T-helper 1 cell treated with Interleukin-12 subunit alpha and Interleukin-12 subunit beta and Interleukin-4 antibody, amounts not matched to agents 30 μg/mL and 1 μg/mL, for 36 hours (primary cell): ENCODE results near the gene SEC22A.

Experiments used
- H3K27ac Mint-ChIP-seq: one replicate; pipeline ENCODE4 v1.8.0; 2021; ENCODE audit warnings: mild to moderate bottlenecking, mixed read lengths
- H3K27me3 Mint-ChIP-seq: one replicate; pipeline ENCODE4 v1.8.0; 2021; ENCODE audit warnings: low read depth, mixed read lengths
- H3K36me3 Mint-ChIP-seq: one replicate; pipeline ENCODE4 v1.8.0; 2021; ENCODE audit warnings: low read depth, mixed read lengths
- H3K4me1 Mint-ChIP-seq: one replicate; pipeline ENCODE4 v1.8.0; 2021; ENCODE audit warnings: low read depth, mixed read lengths
- H3K4me3 Mint-ChIP-seq: one replicate; pipeline ENCODE4 v1.8.0; 2021; ENCODE audit warnings: mild to moderate bottlenecking, moderate library complexity, mixed read lengths
- H3K9me3 Mint-ChIP-seq: one replicate; pipeline ENCODE4 v1.8.0; 2021; ENCODE audit warnings: mixed read lengths

SEC22A gene

DNA sequence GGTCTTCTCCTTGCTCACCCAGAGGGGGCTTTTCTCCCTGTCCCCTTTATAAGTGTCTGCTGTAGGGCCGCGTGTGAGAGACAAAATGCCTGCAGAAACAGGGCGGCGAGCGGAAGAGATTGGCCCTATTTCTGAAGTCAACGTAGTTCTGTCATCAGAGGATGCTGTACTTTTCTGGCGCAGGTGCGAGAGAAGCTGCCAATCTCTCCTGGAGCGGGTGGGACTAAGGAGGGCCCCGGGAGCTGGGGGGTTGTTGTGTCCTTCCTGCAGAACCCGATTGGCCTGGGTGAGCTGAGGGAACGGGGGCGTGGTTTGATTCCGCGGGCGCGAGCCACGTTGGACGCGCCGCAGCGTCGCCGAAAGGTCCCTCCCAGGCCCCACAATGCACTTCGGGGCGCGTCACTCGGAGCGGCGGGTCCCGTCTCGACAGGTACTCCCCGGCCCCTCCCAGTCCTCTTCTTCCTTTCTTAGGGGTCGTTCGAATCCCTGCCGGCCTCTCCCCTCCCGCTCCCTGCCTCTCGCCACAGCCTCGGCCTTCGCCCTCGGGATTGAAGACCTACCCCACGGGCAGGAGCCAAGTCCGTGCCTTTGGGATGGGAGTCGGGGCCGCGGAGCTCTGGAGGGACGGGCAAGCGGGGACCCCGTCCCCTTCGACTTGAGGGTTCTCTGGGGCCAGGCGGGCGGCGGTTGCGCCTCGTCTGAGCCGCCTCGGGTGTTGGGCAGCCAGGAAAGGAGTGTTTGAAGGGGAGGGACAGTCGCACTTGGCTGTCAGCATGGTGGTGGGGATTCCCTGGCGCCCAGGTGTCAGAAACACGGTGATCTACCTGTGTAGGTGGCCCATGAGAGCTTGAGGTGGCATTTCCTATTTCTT is at the start of gene SEC22A:
Gene SEC22A, plus strand, starts transcription at position 387 of the 871 bp plus-strand sequence. CDS start 7,275 bp downstream, outside the sequence.
- Mint-ChIP-seq H3K4me1 (peaks cover 19% of the 10 kb centered on the region), H3K4me3 (peak within 1 kb of the TSS; percentile 86), H3K9me3 (no peaks in the 10 kb centered on the region), H3K27ac (peak within 1 kb of the TSS; percentile 96), H3K27me3 (no peaks in the 10 kb centered on the region), H3K36me3 (peaks cover 5% of the 10 kb centered on the region)

GRCh38 chr3:123152687-123153086 is 49.1 kb upstream of the SEC22A start:
- no peaks in the 10 kb centered on the region for H3K4me1 Mint-ChIP-seq
- H3K36me3 Mint-ChIP-seq = peaks cover 38% of the 10 kb centered on the region
- peaks cover 7% of the 10 kb centered on the region for H3K9me3 Mint-ChIP-seq
- no peak overlapping the region for H3K4me3 Mint-ChIP-seq
- no peaks in the 10 kb centered on the region for H3K27me3 Mint-ChIP-seq
- peak overlapping the region; percentile 36 for H3K27ac Mint-ChIP-seq

DNA sequence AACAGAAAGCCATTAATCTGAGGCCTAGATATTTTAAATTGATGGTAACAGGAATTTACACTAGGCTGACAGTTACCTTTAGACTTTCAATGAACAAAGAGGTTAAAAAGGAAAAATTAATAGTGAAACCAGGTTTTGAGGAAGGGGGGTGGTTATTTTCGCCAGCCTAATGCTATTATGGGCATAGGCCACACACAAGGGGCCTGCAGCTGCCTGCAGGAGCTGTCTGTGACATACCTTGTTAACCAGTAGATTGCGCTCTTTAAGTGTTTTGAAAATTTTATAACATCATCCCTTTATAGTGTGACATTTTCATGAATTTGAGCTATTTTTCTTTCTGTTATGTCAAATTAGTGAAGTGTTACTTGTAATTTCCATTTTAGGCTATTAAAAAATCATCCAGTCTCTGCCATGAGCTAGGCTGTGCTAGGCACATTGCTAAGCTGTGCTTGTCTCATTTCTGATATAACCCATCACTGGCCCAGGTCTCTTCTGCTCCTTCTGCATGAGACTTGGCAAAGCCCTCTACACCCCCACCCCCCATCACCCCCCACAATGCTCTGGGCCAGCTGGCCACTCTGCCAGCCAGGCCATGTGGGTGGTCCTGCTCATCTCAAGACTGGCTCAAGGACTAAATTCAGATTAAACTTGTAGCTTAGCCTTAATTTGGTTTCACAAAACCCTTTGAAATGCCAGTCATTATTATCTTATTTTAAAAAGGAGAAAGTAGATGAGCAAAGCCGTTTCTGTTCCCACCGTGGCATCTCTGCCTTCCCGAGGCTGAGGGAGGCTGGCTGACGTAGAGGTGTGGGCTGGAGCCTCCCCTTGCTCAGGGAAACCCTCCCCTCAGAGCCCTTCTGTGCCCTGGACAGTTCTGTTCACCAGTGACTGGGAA is 48.4 kb upstream of the SEC22A start:
- Mint-ChIP-seq H3K4me3 (no peak overlapping the region), H3K4me1 (no peaks in the 10 kb centered on the region), H3K27ac (no peak overlapping the region), H3K9me3 (peaks cover 7% of the 10 kb centered on the region), H3K36me3 (peaks cover 38% of the 10 kb centered on the region), H3K27me3 (no peaks in the 10 kb centered on the region)

DNA sequence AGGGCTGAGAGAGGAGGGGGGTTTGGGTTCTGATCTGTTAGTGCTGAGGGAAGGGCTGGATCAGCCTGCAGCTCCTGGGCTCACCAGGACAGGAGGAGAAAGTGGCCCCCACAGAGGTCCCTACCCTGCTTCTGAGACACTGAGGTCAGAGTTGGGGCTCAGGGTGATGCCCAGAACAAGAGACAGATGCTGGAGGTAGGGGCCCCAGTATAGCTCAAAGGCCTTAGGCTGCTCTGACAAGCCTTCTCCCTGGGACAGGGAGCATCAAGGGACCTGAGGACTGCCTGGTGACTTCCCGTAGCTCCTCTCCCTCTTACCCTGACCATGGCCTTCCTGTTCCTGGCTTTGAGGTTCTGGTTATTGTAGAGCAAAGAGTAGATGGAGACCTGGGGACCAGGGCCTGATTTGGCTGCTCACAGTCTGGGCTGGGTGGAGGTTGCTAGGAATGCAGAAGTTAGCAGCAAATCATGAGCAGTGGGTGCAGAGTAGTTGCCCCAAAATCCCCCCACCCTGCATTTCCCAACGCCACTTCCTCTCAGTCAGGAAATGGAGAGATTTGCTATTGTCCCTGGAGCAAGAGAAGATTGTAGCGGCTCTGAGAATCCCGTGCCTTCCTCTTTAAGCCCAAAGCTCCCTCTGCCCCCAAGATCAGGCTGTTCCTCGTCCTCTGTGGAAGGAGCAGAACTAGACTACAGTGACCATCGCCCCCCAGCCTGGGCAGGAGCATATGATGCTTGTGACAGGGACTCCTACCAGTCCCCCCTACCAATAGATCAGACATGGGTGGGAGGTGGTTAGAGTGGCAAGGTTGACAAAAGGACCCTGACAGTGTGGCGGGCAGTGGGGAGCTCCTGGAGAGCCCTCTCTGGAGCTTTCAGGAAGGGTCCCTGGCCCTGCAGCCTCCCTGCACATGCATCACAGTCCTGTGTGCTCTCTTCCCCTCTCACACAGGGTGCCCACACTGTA is 47.4 kb upstream of the SEC22A start:
- H3K9me3 Mint-ChIP-seq = peaks cover 7% of the 10 kb centered on the region
- H3K4me3 Mint-ChIP-seq = no peak overlapping the region
- H3K4me1 Mint-ChIP-seq = no peaks in the 10 kb centered on the region
- no peaks in the 10 kb centered on the region for H3K27me3 Mint-ChIP-seq
- H3K27ac Mint-ChIP-seq = no peak overlapping the region
- peaks cover 31% of the 10 kb centered on the region for H3K36me3 Mint-ChIP-seq

- H3K27me3 Mint-ChIP-seq = no peaks in the 10 kb centered on the region
- H3K27ac Mint-ChIP-seq = no peak overlapping the region
- H3K9me3 Mint-ChIP-seq = peaks cover 7% of the 10 kb centered on the region
- no peaks in the 10 kb centered on the region for H3K4me1 Mint-ChIP-seq
- no peak overlapping the region for H3K4me3 Mint-ChIP-seq
- peaks cover 25% of the 10 kb centered on the region for H3K36me3 Mint-ChIP-seq
These were observed 46.2 kb upstream of the SEC22A start for GRCh38 chr3:123155471-123156011.

DNA sequence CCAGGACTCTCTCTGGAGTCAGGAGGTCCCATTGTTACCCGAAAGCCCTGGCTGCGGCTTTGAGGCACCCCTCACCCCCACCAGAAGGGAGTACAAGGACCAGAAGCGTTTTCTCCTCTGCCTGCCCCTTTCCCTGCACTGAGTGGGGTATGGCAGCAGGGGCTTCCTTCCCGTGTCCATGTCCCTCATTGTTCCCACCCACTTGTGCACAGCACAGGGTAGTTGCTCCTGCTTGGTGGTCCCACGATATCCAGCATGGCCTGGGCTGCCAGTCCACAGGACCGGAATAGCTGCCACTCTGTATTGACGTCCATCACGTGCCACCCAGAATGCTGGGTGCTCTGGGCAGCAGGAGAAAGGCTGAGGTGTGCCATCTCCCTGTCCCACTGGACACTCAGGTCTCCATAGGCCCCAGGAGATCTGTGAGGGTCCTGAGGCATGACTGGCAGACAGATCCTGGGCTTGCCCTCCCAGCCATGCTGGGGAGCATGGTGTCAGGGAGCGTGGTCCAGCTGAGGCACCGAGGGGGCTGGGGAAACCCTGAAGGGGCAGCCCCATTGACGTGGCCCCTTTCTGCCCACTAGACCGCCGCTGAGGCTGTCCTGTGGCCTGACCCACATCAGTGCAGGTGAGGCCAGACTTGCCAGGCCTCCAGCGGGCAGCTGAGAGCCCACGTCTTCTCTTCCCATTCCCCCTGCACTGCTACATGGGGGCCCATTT is 45.3 kb upstream of the SEC22A start:
- H3K36me3 Mint-ChIP-seq = peaks cover 17% of the 10 kb centered on the region
- H3K4me1 Mint-ChIP-seq = no peaks in the 10 kb centered on the region
- no peaks in the 10 kb centered on the region for H3K9me3 Mint-ChIP-seq
- H3K27me3 Mint-ChIP-seq = no peaks in the 10 kb centered on the region
- no peak overlapping the region for H3K4me3 Mint-ChIP-seq
- no peak overlapping the region for H3K27ac Mint-ChIP-seq

DNA sequence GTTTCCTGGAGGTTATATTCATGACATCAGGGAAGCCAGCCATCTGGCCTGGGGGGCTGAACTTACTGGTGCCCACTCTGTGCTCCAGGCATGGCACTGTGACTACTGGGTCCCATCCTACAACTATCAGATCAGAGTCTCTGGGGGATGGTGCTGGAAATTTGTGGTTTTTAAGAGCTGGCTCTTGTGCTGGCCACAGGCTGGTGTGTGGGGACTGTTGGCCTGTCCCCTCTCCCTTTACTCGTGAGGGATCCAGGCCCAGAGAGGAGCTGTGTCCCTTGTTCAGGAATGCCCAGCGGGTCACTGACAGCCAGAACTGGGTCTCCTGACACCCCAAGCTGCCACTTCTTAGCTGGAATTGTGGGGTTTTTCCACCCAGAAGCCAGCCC is 44.5 kb upstream of the SEC22A start:
- H3K27me3 Mint-ChIP-seq = no peaks in the 10 kb centered on the region

DNA sequence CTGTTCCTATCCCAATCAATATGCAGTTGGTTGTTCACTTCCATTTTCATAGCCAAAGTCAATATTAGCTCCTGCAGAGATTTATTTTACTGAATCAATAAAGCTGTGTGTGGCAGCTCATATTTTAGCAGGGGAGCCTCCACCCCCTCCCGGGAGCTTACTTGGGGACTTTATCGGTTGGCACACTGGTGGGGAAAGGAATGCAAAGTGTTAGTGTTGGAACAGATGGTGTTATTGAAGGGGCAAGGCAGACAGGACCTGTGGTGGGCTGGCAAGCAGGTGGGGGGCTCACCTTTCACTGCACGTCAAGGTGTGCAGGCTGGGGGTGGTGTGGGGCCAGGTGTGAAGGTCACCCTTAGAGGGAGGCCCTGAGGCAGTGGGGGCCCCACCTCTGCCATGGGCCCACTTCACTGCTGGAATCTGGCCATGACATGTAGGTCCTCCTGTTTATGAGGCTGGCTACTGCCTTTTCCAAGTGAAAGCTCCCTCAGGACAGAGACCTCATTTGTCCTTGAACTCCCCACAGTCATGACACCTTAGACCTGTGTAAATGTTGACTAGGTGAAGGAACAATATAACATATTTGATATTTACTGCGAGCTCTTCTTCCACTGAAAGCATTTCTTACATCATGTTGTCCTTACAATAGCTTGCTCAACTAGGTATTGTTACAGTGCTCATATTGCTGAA is 44.0 kb upstream of the SEC22A start:
- Mint-ChIP-seq H3K27ac (no peak overlapping the region), H3K4me3 (no peak overlapping the region), H3K27me3 (no peaks in the 10 kb centered on the region), H3K36me3 (peaks cover 9% of the 10 kb centered on the region), H3K9me3 (no peaks in the 10 kb centered on the region), H3K4me1 (no peaks in the 10 kb centered on the region)

More for the DNA sequence above, 44.5 kb upstream of the SEC22A start:
- Mint-ChIP-seq H3K4me3 (no peak overlapping the region), H3K27ac (no peak overlapping the region), H3K36me3 (peaks cover 12% of the 10 kb centered on the region), H3K9me3 (no peaks in the 10 kb centered on the region), H3K4me1 (no peaks in the 10 kb centered on the region)

DNA sequence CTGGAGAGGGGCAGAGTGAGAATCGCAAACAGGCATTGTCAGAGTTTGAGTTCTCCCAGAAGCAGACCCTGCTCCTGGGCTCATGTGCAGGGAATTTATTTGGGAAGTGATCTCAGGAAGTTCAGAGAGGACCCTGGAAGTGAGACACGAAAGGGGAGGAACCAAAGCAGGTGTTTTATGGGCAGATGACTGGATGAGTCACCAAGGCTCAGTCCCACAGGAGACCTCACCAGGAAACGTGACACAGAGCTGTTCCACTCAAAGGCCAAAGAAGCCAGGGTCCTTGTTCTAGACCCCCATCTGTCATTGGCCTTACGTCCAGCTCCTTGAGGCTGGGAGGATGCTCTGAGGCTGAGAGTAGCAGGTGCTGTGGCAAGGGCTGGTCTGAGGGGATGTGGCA is 43.4 kb upstream of the SEC22A start:
- Mint-ChIP-seq H3K36me3 (peaks cover 11% of the 10 kb centered on the region), H3K27ac (no peak overlapping the region), H3K4me1 (no peaks in the 10 kb centered on the region), H3K4me3 (no peak overlapping the region), H3K27me3 (no peaks in the 10 kb centered on the region), H3K9me3 (no peaks in the 10 kb centered on the region)

DNA sequence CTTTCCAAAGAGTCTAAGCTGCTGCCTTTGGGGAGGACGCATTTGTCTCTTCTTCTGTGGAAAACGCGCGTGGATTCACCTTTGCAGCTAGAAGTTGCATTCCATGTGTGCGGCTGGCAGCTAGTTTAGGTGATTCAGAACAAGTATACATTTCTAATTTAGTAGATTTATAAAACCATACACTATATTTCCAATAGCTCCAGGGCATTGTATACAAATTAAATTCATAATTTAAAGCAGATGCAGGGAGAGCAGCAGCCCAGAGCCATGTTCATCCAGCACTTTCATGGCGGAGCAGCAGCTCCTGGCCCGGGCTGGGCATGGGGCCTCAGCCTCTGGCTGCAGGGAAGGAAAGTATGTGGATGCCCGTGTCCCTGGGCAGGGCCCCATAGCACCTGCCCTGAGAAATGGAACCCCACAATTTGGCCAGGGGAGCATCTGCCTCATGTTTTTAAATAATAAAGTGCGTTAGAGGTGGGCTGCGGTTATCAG is 42.8 kb upstream of the SEC22A start:
- Mint-ChIP-seq H3K4me3 (no peak overlapping the region), H3K4me1 (no peaks in the 10 kb centered on the region), H3K27ac (no peak overlapping the region), H3K9me3 (no peaks in the 10 kb centered on the region), H3K27me3 (no peaks in the 10 kb centered on the region), H3K36me3 (peaks cover 13% of the 10 kb centered on the region)

DNA sequence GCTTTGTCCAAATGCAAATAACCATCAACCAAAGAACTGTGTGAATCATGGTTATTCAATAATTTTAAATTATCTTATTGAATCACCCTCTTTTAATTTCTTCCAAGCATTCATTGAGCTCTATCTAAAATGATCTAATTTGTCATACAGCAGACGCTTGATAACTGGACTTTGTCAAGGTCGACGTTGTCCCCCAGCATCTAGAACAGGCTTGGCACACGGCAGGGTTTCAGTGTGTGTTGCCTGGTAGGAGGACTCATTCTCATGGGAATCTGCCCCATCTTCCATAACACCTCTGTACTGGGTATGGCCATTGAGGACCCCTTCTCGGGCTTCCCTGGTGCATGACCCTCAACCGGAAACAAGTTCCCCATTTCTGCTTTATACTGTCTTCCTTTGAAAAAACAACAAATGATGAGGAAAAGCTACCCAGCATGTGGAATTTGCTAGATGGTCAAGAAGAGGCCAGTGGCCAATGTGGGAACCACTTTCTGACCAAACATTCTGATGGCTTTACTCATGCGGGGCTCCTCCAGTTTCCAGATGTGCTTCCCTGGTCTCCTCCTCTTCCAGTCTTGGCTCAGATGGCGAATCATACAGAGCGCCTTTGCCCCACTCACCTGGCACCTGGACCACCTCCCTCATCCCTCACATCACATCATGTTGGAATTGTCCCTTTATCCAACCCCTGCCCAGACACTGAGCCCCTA is 41.7 kb upstream of the SEC22A start:
- no peaks in the 10 kb centered on the region for H3K27me3 Mint-ChIP-seq
- H3K27ac Mint-ChIP-seq = no peak overlapping the region
- peaks cover 24% of the 10 kb centered on the region for H3K36me3 Mint-ChIP-seq
- no peaks in the 10 kb centered on the region for H3K4me1 Mint-ChIP-seq
- H3K4me3 Mint-ChIP-seq = no peak overlapping the region
- H3K9me3 Mint-ChIP-seq = peaks cover 4% of the 10 kb centered on the region

- Mint-ChIP-seq H3K36me3 (peaks cover 34% of the 10 kb centered on the region), H3K4me3 (no peak overlapping the region), H3K27ac (no peak overlapping the region), H3K4me1 (no peaks in the 10 kb centered on the region), H3K27me3 (no peaks in the 10 kb centered on the region), H3K9me3 (peaks cover 5% of the 10 kb centered on the region)
These were observed 40.6 kb upstream of the SEC22A start for GRCh38 chr3:123161167-123161566.
